H1 (cell line): ENCODE data around the gene EXOSC10. TPM values are rescaled to one million over a fixed set of nuclear protein-coding genes. Genes with fewer than 3 reads are reported as not detected.

Source experiments
- polyA plus RNA-seq, 7 experiments: library from polyadenylated mRNA; depleted of rRNA in 3 of 7; stranded (reverse) in 5 of 7; unstranded in 2 of 7; fragments of >200 nt in 5 of 7; fragments of 200-250 nt in 2 of 7; gene quantifications; 1 replicate in 5 of 7; 2 replicates in 1 of 7; 4 replicates in 1 of 7; pipeline versions ENCODE4 v1.2.1 to v1.2.3, GENCODE V29; 2011 to 2013; ENCODE audit warnings: missing spikeins in 2 of 7, mixed read lengths in 2 of 7
- total RNA-seq: library from RNA; stranded (reverse); fragmentation: NEBNext Ultra II Directional; extraction: Animal tissue kit (Norgen Biotek cat#: 25700); gene quantifications from 2 replicates; pipeline ENCODE4 v1.2.1, GENCODE V29; 2021

Gene EXOSC10
- total and polyA plus RNA-seq, 2 of the 8 experiments (the other 6 are each of a cell fraction or from before 2014, with no cell fraction given): 57.9 to 86.1 TPM

Other genes with a start within 250 kb of the EXOSC10 start
- gene TARDBP, start 87.2 kb downstream of the EXOSC10 start, total RNA-seq: 232 and 240 TPM in 2 replicates
- gene TARDBP, start 87.2 kb downstream of the EXOSC10 start, polyA plus RNA-seq (2011; rRNA removed): 121 and 144 TPM in 2 replicates
- 0.90 and 1.2 TPM in 2 replicates for gene MASP2, start 52.6 kb downstream of the EXOSC10 start, total RNA-seq
- 0.54 and 0.78 TPM in 2 replicates for gene MASP2, start 52.6 kb downstream of the EXOSC10 start, polyA plus RNA-seq (2011; rRNA removed)
- gene SRM, start 39.9 kb downstream of the EXOSC10 start, total RNA-seq: 206 and 208 TPM in 2 replicates
- 110 and 182 TPM in 2 replicates for gene SRM, start 39.9 kb downstream of the EXOSC10 start, polyA plus RNA-seq (2011; rRNA removed)
- not detected in 2 replicates for gene ANGPTL7, start 89.5 kb upstream of the EXOSC10 start, total RNA-seq
- gene ANGPTL7, start 89.5 kb upstream of the EXOSC10 start, polyA plus RNA-seq (2011; rRNA removed): not detected in 2 replicates
- 75.7 and 76.8 TPM in 2 replicates for gene MTOR, start 162.7 kb upstream of the EXOSC10 start, total RNA-seq
- gene MTOR, start 162.7 kb upstream of the EXOSC10 start, polyA plus RNA-seq (2011; rRNA removed): 43.6 and 44.2 TPM in 2 replicates
- gene UBIAD1, start 173.3 kb upstream of the EXOSC10 start, total RNA-seq: 22.7 and 23.4 TPM in 2 replicates
- 26.6 and 32.4 TPM in 2 replicates for gene UBIAD1, start 173.3 kb upstream of the EXOSC10 start, polyA plus RNA-seq (2011; rRNA removed)